ENCODE results near the gene SORCS1. TPM values are rescaled to one million over a fixed set of nuclear protein-coding genes. Genes with fewer than 3 reads are reported as not detected.

Gene SORCS1
- total and polyA plus RNA-seq, 2 of the 13 experiments (the other 11 are each of a cell fraction or from before 2014, with no cell fraction given): not detected

- intact Hi-C loops (cut with micrococcal nuclease; ENCODE audit: unreplicated experiment) (no loop called here), in situ Hi-C loops (cut with HindIII; ENCODE audit: extremely low pct_ligation_motif_present, low pct_unique_long_range_greater_than_20kb) (no loop called here)
- 0% methylated on average over 4 of the region's 4 CpGs for WGBS (ENCODE audit: low lambda C conversion rate)
- Histone ChIP-seq H4K20me1 (ENCODE audit: insufficient read depth, low read length) (no peaks in the 10 kb centered on the region), H2AFZ (ENCODE audit: low read length) (no peak overlapping the region), H3K27me3 (ENCODE audit: control insufficient read depth in 1 of 2, insufficient read depth in 2 of 2, low read length in 2 of 2) (no peaks in the 10 kb centered on the region), H3K9me3 (ENCODE audit: low read length) (no peaks in the 10 kb centered on the region), H3K4me3 (replicated peaks in 1 of 3; ENCODE audit: insufficient read depth in 1 of 3, low read depth in 2 of 3, low read length in 3 of 3) (no peak overlapping the region), H3K9ac (ENCODE audit: insufficient read depth, low read depth, low read length) (no peak overlapping the region), H3K27ac (ENCODE audit: extremely low read length, insufficient read depth, low read length) (no peak overlapping the region), H3K4me1 (ENCODE audit: insufficient read depth, low read length) (no peaks in the 10 kb centered on the region), H3K79me2 (ENCODE audit: insufficient read depth, low read length) (no peaks in the 10 kb centered on the region), H3K4me2 (ENCODE audit: low read depth, low read length) (no peak overlapping the region), H3K36me3 (replicated peaks in 1 of 2; ENCODE audit: control insufficient read depth in 1 of 2, insufficient read depth in 2 of 2, low read length in 2 of 2) (no peaks in the 10 kb centered on the region)
- no peak for ATAC-seq
- no peak for FAIRE-seq
- ChIA-PET CTCF (ENCODE audit: low intra/inter-chr PET ratio, low total read pairs) (no interaction called here), POLR2A (no interaction called here)
- DNase-seq (ENCODE audit: low spot score): no peak
- BruUV-seq (replicated peaks): no TSS peak
- TF ChIP-seq ZNF292 (CRISPR knock-in tag; IDR thresholded peaks at IDR 0.05; ENCODE audit: borderline replicate concordance, low read depth): no peak
- no peak for TF ChIP-seq JDP2 (CRISPR knock-in tag; IDR thresholded peaks at IDR 0.05; ENCODE audit: borderline replicate concordance)
- TF ChIP-seq PATZ1 (CRISPR knock-in tag; IDR thresholded peaks at IDR 0.05): no peak
- no peak for TF ChIP-seq MAFF (IDR thresholded peaks at IDR 0.05; ENCODE audit: low read depth, low read length)
- TF ChIP-seq SATB2 (CRISPR knock-in tag; IDR thresholded peaks at IDR 0.05): no peak
- no peak for TF ChIP-seq RARG (CRISPR knock-in tag; IDR thresholded peaks at IDR 0.05; ENCODE audit: low read depth)
- no peak for TF ChIP-seq ZNF619 (CRISPR knock-in tag; IDR thresholded peaks at IDR 0.05)
- no peak for TF ChIP-seq ELK4 (CRISPR knock-in tag; IDR thresholded peaks at IDR 0.05; ENCODE audit: borderline replicate concordance)
- no peak for TF ChIP-seq ZNF883 (CRISPR knock-in tag; IDR thresholded peaks at IDR 0.05; ENCODE audit: not compliant biosample characterization)
- no peak for TF ChIP-seq RFXAP (CRISPR knock-in tag; IDR thresholded peaks at IDR 0.05; ENCODE audit: borderline replicate concordance)
- no peak for TF ChIP-seq TEF (CRISPR knock-in tag; IDR thresholded peaks at IDR 0.05)
- TF ChIP-seq ARHGAP35 (CRISPR knock-in tag; IDR thresholded peaks at IDR 0.05; ENCODE audit: borderline replicate concordance): no peak
- TF ChIP-seq RNF219 (CRISPR knock-in tag; IDR thresholded peaks at IDR 0.05): no peak
Observed at GRCh38 chr10:106741006-106741530, 423.4 kb downstream of the SORCS1 start.

Measured in HepG2 (cell line).